Medulla oblongata (tissue), 1 donor: ENCODE measurements around the gene WDR41.
"Not testable (repeated sequence)": the region's sequence is repeated elsewhere in the genome, so short reads cannot be mapped to it uniquely, and the experiment has no call there.

Experiments used
- DNase-seq: peaks from one replicate; pipeline ENCODE4 v3.0.0-alpha.2; 2015; ENCODE audit errors: extremely low spot score

The WDR41 gene, protein sequence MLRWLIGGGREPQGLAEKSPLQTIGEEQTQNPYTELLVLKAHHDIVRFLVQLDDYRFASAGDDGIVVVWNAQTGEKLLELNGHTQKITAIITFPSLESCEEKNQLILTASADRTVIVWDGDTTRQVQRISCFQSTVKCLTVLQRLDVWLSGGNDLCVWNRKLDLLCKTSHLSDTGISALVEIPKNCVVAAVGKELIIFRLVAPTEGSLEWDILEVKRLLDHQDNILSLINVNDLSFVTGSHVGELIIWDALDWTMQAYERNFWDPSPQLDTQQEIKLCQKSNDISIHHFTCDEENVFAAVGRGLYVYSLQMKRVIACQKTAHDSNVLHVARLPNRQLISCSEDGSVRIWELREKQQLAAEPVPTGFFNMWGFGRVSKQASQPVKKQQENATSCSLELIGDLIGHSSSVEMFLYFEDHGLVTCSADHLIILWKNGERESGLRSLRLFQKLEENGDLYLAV

GRCh38 chr5:77491783-77492652, at the start of gene WDR41:
WDR41 (minus strand) TSS chr5:77492316; CDS start chr5:77492220, 96 bp downstream.
- peak; percentile 87 for DNase-seq

- no peak for DNase-seq
These were observed 39.2 kb upstream of the WDR41 start for GRCh38 chr5:77531297-77531696.

DNA sequence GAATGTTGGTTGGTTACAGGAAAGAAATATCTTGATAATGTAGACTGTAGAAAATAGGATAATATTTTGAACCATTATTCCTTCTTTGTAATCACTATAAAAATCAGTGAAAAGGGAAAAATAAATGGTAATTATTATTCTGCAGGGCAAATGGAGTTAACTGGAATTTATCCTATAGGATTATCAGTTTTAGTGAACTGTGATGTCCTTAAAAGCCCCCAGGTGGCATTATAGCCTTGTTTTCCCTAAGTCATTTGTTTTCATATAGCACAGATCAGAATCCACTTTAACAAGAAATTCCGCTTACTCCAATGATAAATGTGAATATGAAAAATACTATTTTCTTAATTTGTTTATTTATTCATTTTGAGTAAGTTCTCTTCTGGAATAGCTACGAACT, 26.2 kb upstream of the WDR41 start:
- no peak for DNase-seq

- no peak for DNase-seq
These were observed 22.3 kb upstream of the WDR41 start for GRCh38 chr5:77514457-77514856.

DNA sequence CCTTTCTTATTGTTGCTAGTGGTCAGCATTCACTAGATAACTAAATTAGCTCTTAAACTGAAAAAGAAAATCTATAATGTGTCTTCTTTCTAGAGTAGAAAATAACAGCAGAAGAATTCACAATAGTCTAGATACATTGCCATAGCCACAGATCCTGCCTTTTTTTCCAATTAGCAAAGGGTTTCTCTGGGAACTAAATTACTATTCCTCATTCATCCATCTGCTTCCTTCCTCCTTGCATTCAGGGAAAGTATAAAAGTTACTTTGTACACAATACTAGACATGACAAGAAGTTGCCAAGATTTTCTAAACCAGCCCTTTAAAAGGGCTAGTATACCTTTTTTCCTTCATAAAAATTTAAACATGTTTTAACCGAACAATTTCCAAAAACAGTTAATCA, 21.2 kb upstream of the WDR41 start:
- DNase-seq = peak; percentile 11

GRCh38 chr5:77501132-77501531, 9.0 kb upstream of the WDR41 start:
- not testable (repeated sequence) for DNase-seq

- no peak for DNase-seq
These were observed 7.9 kb upstream of the WDR41 start for GRCh38 chr5:77499973-77500372.

GRCh38 chr5:77499441-77499840, 7.3 kb upstream of the WDR41 start:
- no peak for DNase-seq

DNA sequence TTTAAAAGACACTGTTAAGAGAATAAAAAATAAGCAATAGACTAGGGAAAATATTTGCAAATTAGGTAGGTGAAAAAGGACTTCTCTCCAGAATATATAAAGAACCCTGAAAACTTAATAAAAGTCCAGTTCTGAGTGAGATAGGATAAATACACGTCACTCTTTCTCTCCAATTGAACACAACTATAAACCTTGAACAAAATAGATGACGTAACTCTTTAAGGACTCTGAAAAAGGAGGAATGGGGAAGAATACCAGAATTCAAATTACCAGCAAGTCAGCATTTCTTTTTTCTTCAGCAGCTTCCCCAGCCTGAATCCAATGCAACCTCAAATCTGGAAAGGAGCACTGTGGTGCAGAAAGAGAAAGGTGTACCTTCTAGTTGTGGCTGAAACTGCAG, 6.8 kb upstream of the WDR41 start:
- DNase-seq = no peak

DNA sequence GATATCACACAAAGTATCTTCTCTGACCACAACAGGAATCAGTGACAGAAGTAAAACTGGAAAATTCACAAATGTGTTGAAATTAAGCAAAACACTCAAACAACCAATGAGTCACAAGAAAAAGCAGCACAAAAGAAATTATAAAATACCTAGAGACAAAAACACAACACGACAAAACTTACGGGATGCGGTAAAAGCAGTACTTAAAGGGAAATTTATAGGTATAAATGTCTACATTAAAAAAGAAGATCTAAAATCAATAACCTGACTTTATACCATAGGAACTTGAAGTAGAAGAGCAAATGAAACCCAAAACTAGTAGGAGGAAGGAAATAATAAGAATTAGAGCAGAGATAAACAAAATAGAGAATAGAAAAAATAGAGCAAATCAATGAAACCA, 2.8 kb upstream of the WDR41 start:
- DNase-seq = no peak

DNA sequence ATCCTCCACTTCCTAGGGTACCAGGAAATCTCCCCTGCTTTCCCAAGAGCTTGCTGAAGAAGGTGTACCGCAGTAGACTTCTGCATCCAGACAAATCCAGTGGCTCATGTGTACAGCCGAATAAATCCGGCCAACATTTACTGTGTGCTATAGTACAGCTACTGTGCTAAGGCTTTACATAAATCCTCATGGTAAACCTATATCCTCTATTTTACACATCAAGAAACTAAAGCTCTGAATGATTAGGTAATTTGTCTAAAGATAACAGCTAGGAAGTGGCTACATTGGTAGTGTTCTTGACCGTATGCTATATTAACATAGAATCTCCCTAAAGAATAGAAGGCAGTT, 511 bp upstream of the WDR41 start:
- no peak for DNase-seq

DNA sequence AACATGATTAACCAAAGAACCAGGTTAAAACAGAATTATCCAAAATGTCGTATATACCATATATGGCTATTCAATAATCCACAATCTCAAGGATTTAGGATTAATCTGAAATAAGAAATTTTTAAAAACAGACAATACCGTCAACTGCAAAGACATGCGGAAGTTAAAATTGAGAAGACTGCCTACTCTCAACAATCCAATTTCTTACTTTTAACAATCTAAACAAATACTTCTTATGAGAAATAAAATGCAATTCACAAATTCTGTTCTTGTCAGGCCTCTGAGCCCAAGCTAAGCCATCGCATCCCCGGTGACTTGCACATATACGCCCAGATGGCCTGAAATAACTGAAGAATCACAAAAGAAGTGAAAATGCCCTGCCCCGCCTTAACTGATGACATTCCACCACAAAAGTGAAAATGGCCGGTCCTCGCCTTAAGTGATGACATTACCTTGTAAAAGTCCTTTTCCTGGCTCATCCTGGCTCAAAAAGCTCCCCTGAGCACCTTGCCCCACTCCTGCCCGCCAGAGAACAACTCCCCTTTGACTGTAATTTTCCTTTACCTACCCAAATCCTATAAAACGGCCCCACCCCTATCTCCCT, 1.3 kb downstream of the WDR41 start:
- DNase-seq = peak; percentile 10

DNA sequence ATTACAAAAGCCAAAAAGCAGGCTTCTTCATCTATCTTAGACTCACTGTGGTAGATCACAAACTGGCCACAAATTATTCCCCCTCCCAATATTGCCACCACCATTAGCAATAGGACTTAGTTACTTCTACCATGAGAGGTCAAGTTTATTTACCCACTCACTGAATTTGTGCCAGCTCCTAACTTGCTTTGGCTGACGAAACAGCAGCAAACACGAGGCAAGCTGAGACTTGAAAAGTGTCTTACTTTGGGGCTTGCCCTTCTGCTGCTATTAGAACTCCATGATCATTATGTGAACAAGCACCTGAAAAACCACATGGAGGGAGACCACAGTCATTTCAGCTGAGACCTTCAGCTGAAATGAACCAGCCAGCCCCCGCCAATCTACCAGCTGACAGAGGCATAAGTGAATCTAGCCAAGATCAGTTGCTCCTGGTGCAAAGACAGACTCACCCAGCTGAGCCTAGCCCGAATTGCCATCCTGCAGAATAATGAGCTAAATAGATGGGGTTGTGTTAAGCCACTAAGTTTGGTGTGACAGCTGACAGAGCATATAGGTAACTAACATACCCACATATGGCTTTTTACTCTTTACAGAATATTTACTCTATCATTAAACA, 5.7 kb downstream of the WDR41 start:
- DNase-seq = no peak

- DNase-seq = no peak
These were observed 8.4 kb downstream of the WDR41 start for GRCh38 chr5:77483682-77484081.

DNA sequence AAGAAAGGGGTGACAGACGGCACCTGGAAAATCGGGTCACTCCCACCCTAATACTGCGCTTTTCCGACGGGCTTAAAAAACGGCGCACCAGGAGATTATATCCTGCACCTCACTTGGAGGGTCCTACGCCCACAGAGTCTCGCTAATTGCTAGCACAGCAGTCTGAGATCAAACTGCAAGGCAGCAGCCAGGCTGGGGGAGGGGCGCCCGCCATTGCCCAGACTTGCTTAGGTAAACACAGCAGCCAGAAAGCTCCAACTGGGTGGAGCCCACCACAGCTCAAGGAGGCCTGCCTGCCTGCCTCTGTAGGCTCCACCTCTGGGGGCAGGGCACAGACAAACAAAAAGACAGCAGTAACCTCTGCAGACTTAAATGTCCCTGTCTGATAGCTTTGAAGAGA, 17.1 kb downstream of the WDR41 start:
- not testable (repeated sequence) for DNase-seq

DNA sequence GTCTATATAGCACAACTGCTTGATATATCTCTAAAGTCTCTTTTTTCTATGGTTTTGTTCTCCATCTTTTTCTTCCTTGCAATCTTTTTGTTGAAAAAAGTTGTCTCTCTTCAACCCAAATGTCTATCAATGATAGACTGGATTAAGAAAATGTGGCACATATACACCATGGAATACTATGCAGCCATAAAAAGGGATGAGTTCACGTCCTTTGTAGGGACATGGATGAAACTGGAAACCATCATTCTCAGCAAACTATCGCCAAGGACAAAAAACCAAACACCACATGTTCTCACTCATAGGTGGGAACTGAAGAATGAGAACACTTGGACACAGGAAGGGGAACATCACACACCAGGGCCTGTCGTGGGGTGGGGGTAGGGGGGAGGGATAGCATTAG, 23.2 kb downstream of the WDR41 start:
- DNase-seq = not testable (repeated sequence)

DNA sequence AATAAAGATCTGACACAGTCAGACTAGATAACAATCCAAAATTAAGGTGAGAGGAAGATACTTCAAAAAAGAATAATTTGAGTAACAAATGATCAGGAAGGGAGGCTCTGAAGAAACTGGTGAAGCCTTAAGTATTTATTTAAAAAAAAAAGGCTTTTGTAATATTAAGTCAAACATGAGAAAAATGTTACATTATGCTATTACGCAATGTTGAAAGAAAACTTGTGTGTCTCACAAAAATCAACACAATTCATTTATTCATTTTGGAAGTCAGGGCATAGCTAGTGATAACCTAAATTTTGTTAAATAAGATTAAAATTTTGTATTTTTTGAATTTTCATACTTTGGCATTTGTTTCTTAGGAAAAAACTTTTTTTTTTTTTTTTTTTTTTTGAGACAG, 28.2 kb downstream of the WDR41 start:
- DNase-seq = no peak

DNA sequence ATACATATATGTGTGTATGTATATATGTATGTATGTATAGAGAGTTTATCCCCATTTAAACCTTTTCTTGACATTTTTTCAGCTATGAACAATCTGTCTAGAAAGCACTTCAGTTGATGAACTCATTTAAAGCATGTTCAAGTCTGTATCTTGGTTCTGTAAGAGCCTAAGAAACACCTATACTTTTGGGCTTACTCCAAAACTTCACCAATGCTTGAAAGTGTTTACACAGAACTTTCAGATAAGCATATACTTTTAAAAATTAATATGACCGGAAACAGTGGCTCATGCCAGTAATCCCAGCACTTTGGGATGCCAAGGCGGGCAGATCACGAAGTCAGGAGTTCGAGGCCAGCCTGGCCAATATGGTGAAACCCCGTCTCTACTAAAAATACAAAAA, 30.8 kb downstream of the WDR41 start:
- no peak for DNase-seq

DNA sequence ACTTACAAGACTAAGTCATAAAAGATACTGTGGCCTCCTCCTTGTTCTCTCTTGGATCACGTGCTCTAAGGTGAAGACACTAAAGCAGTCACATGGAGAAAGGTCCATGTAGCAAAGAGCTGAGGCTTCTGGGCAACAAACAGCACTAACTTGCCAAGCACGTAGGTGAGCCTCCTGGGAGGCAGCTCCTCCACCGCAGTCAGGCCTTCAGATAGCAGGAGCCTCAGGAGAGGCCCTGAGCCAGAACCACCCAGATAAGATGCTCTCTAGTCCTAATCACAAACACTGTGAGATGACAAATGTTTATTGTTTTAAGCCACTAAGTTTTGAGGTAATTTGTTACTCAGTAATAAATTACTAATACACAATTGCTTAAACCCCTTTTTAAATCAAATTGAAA, 38.0 kb downstream of the WDR41 start:
- no peak for DNase-seq

- no peak for DNase-seq
These were observed 39.8 kb downstream of the WDR41 start for GRCh38 chr5:77452351-77452750.

GRCh38 chr5:77449981-77450380, 42.1 kb downstream of the WDR41 start:
- no peak for DNase-seq

DNA sequence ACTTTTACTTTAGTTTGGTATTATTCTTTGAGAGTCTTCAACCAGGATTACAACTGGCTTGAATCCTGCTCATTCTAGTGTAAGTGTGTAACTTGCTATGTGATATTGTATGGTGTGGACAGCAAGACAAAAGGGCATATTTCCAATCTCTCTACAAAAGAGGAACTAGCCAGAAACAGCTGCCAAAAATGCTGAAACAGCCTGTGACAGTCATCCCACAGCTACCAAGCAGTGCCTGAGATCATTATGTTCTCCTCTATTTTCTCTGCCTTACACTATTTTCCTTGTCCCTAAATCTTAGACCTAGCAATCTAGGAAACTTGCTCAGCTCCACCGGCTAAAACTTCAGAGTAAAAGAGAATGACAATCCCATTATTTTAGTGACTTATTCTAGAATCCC, 42.8 kb downstream of the WDR41 start:
- peak; percentile 57 for DNase-seq
